Coronary artery (tissue), 2 donors: ENCODE results near the gene GABRA4.

ENCODE experiments used
- DNase-seq: peaks from one replicate; pipeline ENCODE4 v3.0.0-alpha.2; 2017; ENCODE audit warnings: low spot score
- H3K27ac ChIP-seq, 2 donors: fragments of 200-600 bp; sonication (generic); one replicate each; pipeline ENCODE4 v1.5.1; 2016 to 2019
- H3K4me3 ChIP-seq: fragments of 200-600 bp; sonication (generic); 2 replicates; pipeline ENCODE4 v1.5.1; 2016; ENCODE audit warnings: mild to moderate bottlenecking, moderate library complexity
- CTCF ChIP-seq: fragments of 200-600 bp; sonication (generic); IDR thresholded peaks from one replicate; pipeline ENCODE4 v1.5.1; 2019; ENCODE audit warnings: antibody characterized with exemption

Gene GABRA4

GRCh38 chr4:46908148-46908547, 85.2 kb downstream of the GABRA4 start:
- no peak for TF ChIP-seq CTCF
- DNase-seq, result no peak
- H3K27ac ChIP-seq, result no peak overlapping the region
- no peak overlapping the region for H3K4me3 ChIP-seq

- Histone ChIP-seq H3K27ac (no peak overlapping the region), H3K4me3 (no peak overlapping the region)
- no peak for DNase-seq
- TF ChIP-seq CTCF, result no peak
These were observed 93.3 kb downstream of the GABRA4 start for GRCh38 chr4:46900082-46900481.

- no peak for DNase-seq
- TF ChIP-seq CTCF, result no peak
- Histone ChIP-seq H3K27ac (no peak overlapping the region), H3K4me3 (no peak overlapping the region)
These were observed 98.6 kb downstream of the GABRA4 start for GRCh38 chr4:46894826-46895225.

GRCh38 chr4:46890056-46890455, 103.3 kb downstream of the GABRA4 start:
- DNase-seq, result no peak
- TF ChIP-seq CTCF, result no peak
- H3K4me3 ChIP-seq, result no peak overlapping the region
- no peak overlapping the region for H3K27ac ChIP-seq

- TF ChIP-seq CTCF, result no peak
- DNase-seq, result no peak
These were observed 104.0 kb downstream of the GABRA4 start for GRCh38 chr4:46889410-46889809.

GRCh38 chr4:46886711-46887110, 106.7 kb downstream of the GABRA4 start:
- no peak overlapping the region for H3K27ac ChIP-seq
- TF ChIP-seq CTCF, result no peak
- no peak overlapping the region for H3K4me3 ChIP-seq
- no peak for DNase-seq

More at GRCh38 chr4:46889410-46889809, 104.0 kb downstream of the GABRA4 start:
- Histone ChIP-seq H3K4me3 (no peak overlapping the region), H3K27ac (no peak overlapping the region)

GRCh38 chr4:46878641-46879040, 114.7 kb downstream of the GABRA4 start:
- H3K27ac ChIP-seq, result no peak overlapping the region
- no peak overlapping the region for H3K4me3 ChIP-seq
- TF ChIP-seq CTCF, result no peak
- no peak for DNase-seq
